H9 (cell line): ENCODE results near the gene DIO2. TPM values are rescaled to one million over a fixed set of nuclear protein-coding genes. Genes with fewer than 3 reads are reported as not detected.
A peak's percentile ranks its signal among the peaks of the same experiment; 100 is the strongest.

Source experiments
- DNase-seq: peaks from one replicate; pipeline ENCODE4 v3.0.0-alpha.2; 2017
- H2AFZ ChIP-seq: one replicate; pipeline ENCODE4 v1.6.1; 2013; ENCODE audit warnings: mild to moderate bottlenecking, low read length, control low read depth, moderate library complexity
- H2AK5ac ChIP-seq: 2 replicates; pipeline ENCODE4 v1.6.1; 2013; ENCODE audit warnings: low read length, control low read depth, mixed read lengths; ENCODE audit not compliant: insufficient read length
- H2BK120ac ChIP-seq: one replicate; pipeline ENCODE4 v1.6.1; 2013; ENCODE audit warnings: low read depth, mild to moderate bottlenecking, low read length, control low read depth, inconsistent platforms; ENCODE audit not compliant: poor library complexity, severe bottlenecking
- H2BK12ac ChIP-seq: 2 replicates; pipeline ENCODE4 v1.6.1; 2013; ENCODE audit warnings: low read length, control low read depth, mixed read lengths, low read depth; ENCODE audit not compliant: insufficient read length
- H2BK15ac ChIP-seq: 2 replicates; pipeline ENCODE4 v1.6.1; 2013; ENCODE audit warnings: low read depth, low read length, control low read depth
- H2BK20ac ChIP-seq: one replicate; pipeline ENCODE4 v1.6.1; 2013; ENCODE audit warnings: low read depth, mild to moderate bottlenecking, low read length, control low read depth, inconsistent platforms; ENCODE audit not compliant: poor library complexity, severe bottlenecking
- H2BK5ac ChIP-seq: 2 replicates; pipeline ENCODE4 v1.6.1; 2013; ENCODE audit warnings: low read length, control low read depth, mixed read lengths; ENCODE audit not compliant: insufficient read length
- H3K14ac ChIP-seq: 2 replicates; pipeline ENCODE4 v1.6.1; 2013; ENCODE audit warnings: low read length, control low read depth; ENCODE audit not compliant: insufficient read depth
- H3K18ac ChIP-seq: 2 replicates; pipeline ENCODE4 v1.6.1; 2013; ENCODE audit warnings: low read depth, mild to moderate bottlenecking, mixed read lengths, low read length, control low read depth; ENCODE audit not compliant: insufficient read length
- H3K23ac ChIP-seq: 2 replicates; pipeline ENCODE4 v1.6.1; 2013; ENCODE audit warnings: low read length, control low read depth, mixed read lengths, low read depth; ENCODE audit not compliant: insufficient read length
- H3K23me2 ChIP-seq: 2 replicates; pipeline ENCODE4 v1.6.1; 2013; ENCODE audit warnings: low read depth, mild to moderate bottlenecking, mixed read lengths, low read length, control low read depth; ENCODE audit not compliant: insufficient read length, poor library complexity, severe bottlenecking
- H3K27ac ChIP-seq: 2 replicates; pipeline ENCODE4 v1.5.1; 2013; ENCODE audit warnings: low read length, control low read depth, mixed read lengths, low read depth; ENCODE audit not compliant: insufficient read length
- H3K27me3 ChIP-seq: 2 replicates; pipeline ENCODE4 v1.6.1; 2013; ENCODE audit warnings: low read length, control low read depth, inconsistent platforms; ENCODE audit not compliant: insufficient read depth
- H3K4ac ChIP-seq: 2 replicates; pipeline ENCODE4 v1.6.1; 2013; ENCODE audit warnings: low read depth, mild to moderate bottlenecking, control low read depth, inconsistent platforms, low read length, moderate library complexity
- H3K4me1 ChIP-seq: 2 replicates; pipeline ENCODE4 v1.6.1; 2013; ENCODE audit warnings: low read length, control low read depth, inconsistent platforms; ENCODE audit not compliant: insufficient read depth
- H3K4me2 ChIP-seq: 2 replicates; pipeline ENCODE4 v1.6.1; 2013; ENCODE audit warnings: low read length, control low read depth, mixed read lengths; ENCODE audit not compliant: insufficient read length, insufficient read depth
- H3K56ac ChIP-seq: 2 replicates; pipeline ENCODE4 v1.6.1; 2013; ENCODE audit warnings: low read depth, mild to moderate bottlenecking, mixed read lengths, low read length, control low read depth; ENCODE audit not compliant: insufficient read length
- H3K79me1 ChIP-seq: 2 replicates; pipeline ENCODE4 v1.6.1; 2013; ENCODE audit warnings: low read depth, mild to moderate bottlenecking, moderate library complexity, low read length, control low read depth, inconsistent platforms; ENCODE audit not compliant: insufficient read depth, poor library complexity, severe bottlenecking
- H3K79me2 ChIP-seq: 2 replicates; pipeline ENCODE4 v1.6.1; 2013; ENCODE audit warnings: low read length, control low read depth, inconsistent platforms; ENCODE audit not compliant: insufficient read depth
- H3K9ac ChIP-seq: 2 replicates; pipeline ENCODE4 v1.6.1; 2013; ENCODE audit warnings: low read length, control low read depth, mixed read lengths; ENCODE audit not compliant: insufficient read length; ENCODE audit errors: extremely low read depth
- H3K9me3 ChIP-seq: one replicate; pipeline ENCODE4 v1.6.1; 2013; ENCODE audit warnings: low read depth, low read length, inconsistent platforms; ENCODE audit not compliant: control insufficient read depth
- H3T11ph ChIP-seq: one replicate; pipeline ENCODE4 v1.6.1; 2013; ENCODE audit warnings: mild to moderate bottlenecking, low read length, control low read depth, inconsistent platforms
- H4K20me1 ChIP-seq: one replicate; pipeline ENCODE4 v1.6.1; 2013; ENCODE audit not compliant: control insufficient read depth, insufficient read length, insufficient read depth
- H4K5ac ChIP-seq: 2 replicates; pipeline ENCODE4 v1.6.1; 2013; ENCODE audit warnings: low read depth, mild to moderate bottlenecking, mixed read lengths, low read length, control low read depth; ENCODE audit not compliant: insufficient read length
- H4K8ac ChIP-seq: replicated peaks from 2 replicates; pipeline ENCODE4 v1.6.1; 2013; ENCODE audit warnings: low read length, control low read depth, mixed read lengths, low read depth; ENCODE audit not compliant: insufficient read length
- H4K91ac ChIP-seq: 2 replicates; pipeline ENCODE4 v1.6.1; 2013; ENCODE audit warnings: low read depth, mild to moderate bottlenecking, moderate library complexity, mixed read lengths, low read length, control low read depth; ENCODE audit not compliant: insufficient read length
- H3K27ac Mint-ChIP-seq, 3 experiments: 2 replicates in 2 of 3; 3 replicates in 1 of 3; pipeline ENCODE4 v1.8.0; 2020 to 2021; ENCODE audit warnings: mixed read lengths in 3 of 3, mild to moderate bottlenecking in 1 of 3, moderate library complexity in 1 of 3
- H3K27me3 Mint-ChIP-seq: 2 replicates; pipeline ENCODE4 v1.8.0; 2021; ENCODE audit warnings: low read depth, mild to moderate bottlenecking, moderate library complexity, mixed read lengths
- H3K36me3 Mint-ChIP-seq, 3 experiments: 2 replicates in 2 of 3; 3 replicates in 1 of 3; pipeline ENCODE4 v1.8.0; 2020 to 2021; ENCODE audit warnings: low read depth in 3 of 3, mixed read lengths in 3 of 3; ENCODE audit not compliant: insufficient read depth in 1 of 3
- H3K4me1 Mint-ChIP-seq, 2 experiments: 2 replicates each; pipeline ENCODE4 v1.8.0; 2020; ENCODE audit warnings: mixed read lengths in 2 of 2
- H3K4me3 Mint-ChIP-seq, 2 experiments: 2 replicates in 1 of 2; 3 replicates in 1 of 2; pipeline ENCODE4 v1.8.0; 2020 to 2021; ENCODE audit warnings: mild to moderate bottlenecking in 2 of 2, mixed read lengths in 2 of 2, moderate library complexity in 1 of 2
- H3K9me3 Mint-ChIP-seq, 2 experiments: 2 replicates in 1 of 2; 3 replicates in 1 of 2; pipeline ENCODE4 v1.8.0; 2020; ENCODE audit warnings: mild to moderate bottlenecking in 2 of 2, mixed read lengths in 2 of 2, moderate library complexity in 1 of 2
- WGBS: extraction: QIAGEN DNeasy Blood & Tissue Kit; methylation state at CpG from one replicate; pipeline ENCODE4 v1.1.7; 2013; ENCODE audit warnings: missing lambda C conversion rate, low lambda C conversion rate, mixed read lengths; ENCODE audit not compliant: insufficient read length; ENCODE audit errors: extremely low coverage; 5-methylcytosine and 5-hydroxymethylcytosine counted together
- total RNA-seq: library from RNA; stranded (reverse); gene quantifications from 2 replicates; pipeline ENCODE4 v1.2.1, GENCODE V29; 2021
- TF ChIP-seq, protein P1 (sequence below): fragments of 200-600 bp; sonication (generic); conservative IDR thresholded peaks from 3 replicates; pipeline ENCODE4 v1.8.0; 2021; ENCODE audit warnings: antibody characterized with exemption, mild to moderate bottlenecking

The DIO2 gene
- total RNA-seq, 1 experiment from 2014 or later, result not detected

DNA sequence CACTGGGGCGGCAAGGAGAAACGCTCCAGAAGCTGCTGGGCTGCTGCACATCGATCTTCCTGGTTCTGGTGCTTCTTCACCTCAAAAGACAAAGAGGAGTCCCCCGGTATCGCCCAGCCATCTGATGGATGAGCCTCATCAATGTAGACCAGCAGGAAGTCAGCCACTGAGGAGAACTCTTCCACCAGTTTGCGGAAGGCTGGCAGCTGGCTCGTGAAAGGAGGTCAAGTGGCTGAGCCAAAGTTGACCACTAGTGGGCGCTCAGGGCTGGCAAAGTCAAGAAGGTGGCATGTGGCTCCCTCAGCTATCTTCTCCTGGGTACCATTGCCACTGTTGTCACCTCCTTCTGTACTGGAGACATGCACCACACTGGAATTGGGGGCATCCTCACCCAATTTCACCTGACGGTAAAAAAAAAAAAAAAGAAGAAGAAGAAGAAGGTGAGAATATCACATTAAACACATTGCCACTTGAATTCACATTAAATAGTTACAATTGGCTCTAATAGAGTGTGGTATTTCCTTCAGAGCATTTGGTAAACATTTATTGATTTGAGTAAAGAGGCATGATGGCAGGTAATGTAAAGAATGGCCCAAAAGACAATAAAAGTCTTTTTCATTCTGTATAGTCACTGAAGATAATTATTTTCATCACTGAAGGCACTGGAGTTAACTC lies 8.3 kb downstream of the DIO2 start:
- Histone ChIP-seq H3K14ac (no peak overlapping the region), H2BK20ac (no peak overlapping the region), H2BK12ac (no peak overlapping the region), H3K4me1 (no peaks in the 10 kb centered on the region), H2AFZ (no peak overlapping the region), H4K91ac (no peak overlapping the region), H3K4ac (no peak overlapping the region), H3K18ac (no peak overlapping the region), H4K5ac (no peak overlapping the region), H3K79me1 (no peaks in the 10 kb centered on the region), H3K27ac (no peak overlapping the region), H2BK15ac (no peak overlapping the region), H3K56ac (no peak overlapping the region), H3K4me2 (no peak overlapping the region), H3K27me3 (no peaks in the 10 kb centered on the region), H3T11ph (no peak overlapping the region), H2BK5ac (no peak overlapping the region), H2AK5ac (no peak overlapping the region), H3K9ac (no peak overlapping the region), H3K23ac (no peak overlapping the region), H4K8ac (no peak overlapping the region), H3K9me3 (no peaks in the 10 kb centered on the region), H3K79me2 (no peaks in the 10 kb centered on the region), H3K23me2 (no peaks in the 10 kb centered on the region), H2BK120ac (no peak overlapping the region), H4K20me1 (no peaks in the 10 kb centered on the region)
- Mint-ChIP-seq H3K4me3 (no peak overlapping the region), H3K27me3 (peaks cover 6% of the 10 kb centered on the region), H3K4me1 (peaks cover 0 to 2% of the 10 kb centered on the region in 2 experiments; a peak in 1 of 4 replicates), H3K27ac (no peak overlapping the region), H3K9me3 (no peaks in the 10 kb centered on the region), H3K36me3 (no peaks in the 10 kb centered on the region)
- TF ChIP-seq, protein P1, sequence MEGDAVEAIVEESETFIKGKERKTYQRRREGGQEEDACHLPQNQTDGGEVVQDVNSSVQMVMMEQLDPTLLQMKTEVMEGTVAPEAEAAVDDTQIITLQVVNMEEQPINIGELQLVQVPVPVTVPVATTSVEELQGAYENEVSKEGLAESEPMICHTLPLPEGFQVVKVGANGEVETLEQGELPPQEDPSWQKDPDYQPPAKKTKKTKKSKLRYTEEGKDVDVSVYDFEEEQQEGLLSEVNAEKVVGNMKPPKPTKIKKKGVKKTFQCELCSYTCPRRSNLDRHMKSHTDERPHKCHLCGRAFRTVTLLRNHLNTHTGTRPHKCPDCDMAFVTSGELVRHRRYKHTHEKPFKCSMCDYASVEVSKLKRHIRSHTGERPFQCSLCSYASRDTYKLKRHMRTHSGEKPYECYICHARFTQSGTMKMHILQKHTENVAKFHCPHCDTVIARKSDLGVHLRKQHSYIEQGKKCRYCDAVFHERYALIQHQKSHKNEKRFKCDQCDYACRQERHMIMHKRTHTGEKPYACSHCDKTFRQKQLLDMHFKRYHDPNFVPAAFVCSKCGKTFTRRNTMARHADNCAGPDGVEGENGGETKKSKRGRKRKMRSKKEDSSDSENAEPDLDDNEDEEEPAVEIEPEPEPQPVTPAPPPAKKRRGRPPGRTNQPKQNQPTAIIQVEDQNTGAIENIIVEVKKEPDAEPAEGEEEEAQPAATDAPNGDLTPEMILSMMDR, result peak; percentile 87
- no CpG with 5 or more reads among the region's 9 CpGs for WGBS
- peak; percentile 87 for DNase-seq
